ENCODE results near the gene ZNF710.

GRCh38 chr15:90042766-90043529 is 41.8 kb downstream of the ZNF710 start:
- TF ChIP-seq CTCF (IDR thresholded peaks at IDR 0.05), result no peak
- TF ChIP-seq POLR2AphosphoS5 (IDR thresholded peaks at IDR 0.05), result no peak
- no peak for TF ChIP-seq POLR2A (IDR thresholded peaks at IDR 0.05)
- TF ChIP-seq EP300 (IDR thresholded peaks at IDR 0.05), result no peak
